GM18526 (cell line): Measurements from ENCODE around the gene LDAH.

ENCODE experiments used
- POLR2A ChIP-seq: IDR thresholded peaks from 3 replicates; pipeline ENCODE4 v1.6.1; 2011; ENCODE audit not compliant: insufficient read length; ENCODE audit errors: extremely low read depth

LDAH gene

DNA sequence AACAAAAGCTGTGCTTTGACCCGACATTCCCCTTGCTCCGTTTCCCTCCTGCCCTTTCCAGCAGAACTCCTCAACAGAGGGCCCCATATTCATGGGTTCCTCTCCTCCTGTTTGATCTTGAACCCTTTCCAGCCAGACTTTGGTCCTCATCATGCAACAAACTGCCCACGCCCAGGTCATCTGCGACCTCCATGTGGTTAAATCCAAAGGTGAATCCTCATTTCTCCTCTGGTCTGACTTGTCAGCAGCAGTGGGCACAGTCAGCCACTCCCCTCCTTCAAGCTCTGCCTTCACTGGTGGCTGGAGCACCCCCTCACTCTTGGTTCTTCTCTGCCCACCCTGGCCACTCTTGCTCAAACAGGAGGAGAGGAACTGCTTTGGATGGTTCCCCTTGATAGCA is 174.7 kb downstream of the LDAH start:
- TF ChIP-seq POLR2A = no peak

DNA sequence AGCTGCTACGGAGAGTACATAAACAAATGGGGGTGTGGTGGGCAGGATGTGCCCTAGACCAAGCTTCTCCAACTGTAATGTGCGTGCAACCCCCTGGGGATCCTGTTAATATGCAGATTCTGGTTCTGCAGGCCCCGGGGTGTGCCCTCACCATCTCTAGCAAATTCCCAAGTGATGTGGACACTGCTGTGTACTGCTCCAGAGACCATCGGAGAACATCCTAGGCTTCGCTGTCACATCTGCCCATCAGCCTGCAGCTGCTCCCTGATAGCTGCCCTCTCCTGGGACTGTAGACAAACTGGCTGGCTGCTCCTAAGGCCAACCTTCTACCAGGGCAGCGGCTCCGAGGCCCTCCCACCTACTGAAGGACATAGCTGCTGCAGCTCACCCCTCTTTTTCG is 175.2 kb downstream of the LDAH start:
- no peak for TF ChIP-seq POLR2A

GRCh38 chr2:20647211-20647610 is 175.7 kb downstream of the LDAH start:
- TF ChIP-seq POLR2A = no peak

DNA sequence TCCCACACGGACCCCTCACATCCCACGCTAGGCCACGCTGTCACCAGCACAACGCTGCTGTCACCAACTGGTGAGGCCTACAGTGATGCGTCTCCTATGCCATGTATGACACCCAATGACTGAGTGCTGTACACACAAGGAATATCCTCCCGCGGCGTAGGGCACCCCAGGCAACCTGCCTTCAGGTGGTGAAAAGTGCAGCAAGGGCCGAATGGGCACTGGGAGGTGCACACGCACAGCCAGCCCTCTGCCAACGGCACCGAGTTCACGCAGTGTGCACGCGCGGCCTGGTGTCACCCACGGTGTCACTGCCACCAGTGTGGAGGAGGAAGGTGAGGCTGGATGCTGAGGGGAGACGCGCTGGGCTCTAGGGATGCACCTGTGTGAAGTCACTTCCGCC is 176.5 kb downstream of the LDAH start:
- TF ChIP-seq POLR2A = no peak

DNA sequence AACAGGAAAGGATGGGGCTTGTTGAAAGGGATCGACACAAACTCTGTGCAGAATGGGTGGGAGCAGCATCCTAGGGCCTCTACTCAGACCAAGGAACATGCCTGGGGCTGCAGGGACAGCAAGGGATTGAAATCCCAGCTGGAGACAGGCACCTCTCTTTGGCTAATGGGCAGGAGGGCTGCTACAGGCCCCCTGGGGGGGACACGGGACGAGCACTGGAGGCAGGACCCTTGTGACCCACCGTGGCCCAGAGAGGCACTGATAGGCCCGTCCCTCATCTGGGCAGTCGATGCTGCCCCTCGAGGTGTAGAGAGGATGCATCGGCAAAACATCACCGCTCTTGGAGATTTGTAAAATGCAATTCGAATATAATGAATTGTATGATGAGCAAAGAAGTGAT is 177.1 kb downstream of the LDAH start:
- no peak for TF ChIP-seq POLR2A

GRCh38 chr2:20645301-20645701 is 177.6 kb downstream of the LDAH start:
- no peak for TF ChIP-seq POLR2A

- TF ChIP-seq POLR2A = no peak
These were observed 179.1 kb downstream of the LDAH start for GRCh38 chr2:20643826-20644225.

DNA sequence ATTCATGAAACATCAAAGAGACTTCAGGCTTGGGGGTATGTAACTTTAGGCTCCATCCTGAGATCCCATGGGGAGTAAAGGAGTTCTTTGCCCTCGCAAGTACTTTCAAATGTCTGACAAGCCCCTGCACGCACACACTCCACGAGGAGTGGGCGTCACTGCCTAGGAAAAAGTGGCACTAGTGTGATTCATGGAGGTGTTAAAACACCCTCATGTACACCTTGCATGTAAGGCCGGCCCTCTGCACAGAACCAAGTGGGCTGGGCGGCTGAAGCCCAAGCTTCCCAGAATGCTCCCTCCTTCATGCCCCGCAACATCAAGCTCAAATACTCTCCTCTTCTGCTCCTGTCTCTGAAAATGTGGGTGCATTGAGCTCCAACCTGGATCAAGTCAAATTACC is 179.8 kb downstream of the LDAH start:
- no peak for TF ChIP-seq POLR2A

DNA sequence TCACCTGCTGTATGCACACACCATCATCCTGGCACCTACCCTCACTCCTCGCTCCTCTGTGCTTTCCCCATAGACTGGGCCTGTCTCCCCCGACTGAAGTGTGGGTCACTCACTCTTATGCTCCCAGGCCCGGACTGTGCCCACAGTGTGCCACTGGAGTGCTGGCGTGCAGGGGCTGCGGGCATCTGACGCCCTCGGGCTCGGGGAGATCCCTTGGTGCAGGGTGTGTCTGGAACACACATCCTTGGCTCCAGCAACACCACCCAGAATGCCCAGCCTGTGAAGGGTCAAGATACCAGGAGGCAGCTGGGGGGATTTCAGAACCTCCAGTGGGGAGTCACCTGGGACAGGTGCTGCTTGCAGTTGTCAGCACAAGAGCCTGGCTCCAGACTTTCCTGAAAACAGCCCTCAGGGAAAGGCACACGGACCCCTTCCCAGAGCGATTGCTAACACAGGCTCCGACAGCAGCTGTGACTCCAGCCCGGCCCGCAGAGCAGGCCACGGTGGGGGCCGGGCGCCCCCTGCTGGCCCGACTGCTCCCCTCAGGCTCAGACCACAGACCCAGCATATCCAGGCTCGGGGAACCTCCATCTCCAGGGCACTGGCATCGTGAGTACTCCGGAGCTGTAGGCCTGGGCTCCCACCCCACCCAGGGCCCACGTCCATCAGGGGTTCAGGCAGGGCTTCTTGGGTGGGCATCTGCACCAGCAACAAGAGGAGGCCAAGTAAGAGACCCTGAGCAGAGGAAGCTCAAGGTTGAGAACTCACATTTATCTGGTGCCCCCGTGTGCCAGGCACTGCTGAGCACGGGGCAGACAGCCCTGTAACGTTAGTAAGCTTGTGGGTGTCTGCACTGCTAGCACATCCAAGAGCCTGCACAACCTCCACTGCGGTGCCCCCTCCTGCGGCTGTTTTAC is 180.6 kb downstream of the LDAH start:
- TF ChIP-seq POLR2A = no peak

DNA sequence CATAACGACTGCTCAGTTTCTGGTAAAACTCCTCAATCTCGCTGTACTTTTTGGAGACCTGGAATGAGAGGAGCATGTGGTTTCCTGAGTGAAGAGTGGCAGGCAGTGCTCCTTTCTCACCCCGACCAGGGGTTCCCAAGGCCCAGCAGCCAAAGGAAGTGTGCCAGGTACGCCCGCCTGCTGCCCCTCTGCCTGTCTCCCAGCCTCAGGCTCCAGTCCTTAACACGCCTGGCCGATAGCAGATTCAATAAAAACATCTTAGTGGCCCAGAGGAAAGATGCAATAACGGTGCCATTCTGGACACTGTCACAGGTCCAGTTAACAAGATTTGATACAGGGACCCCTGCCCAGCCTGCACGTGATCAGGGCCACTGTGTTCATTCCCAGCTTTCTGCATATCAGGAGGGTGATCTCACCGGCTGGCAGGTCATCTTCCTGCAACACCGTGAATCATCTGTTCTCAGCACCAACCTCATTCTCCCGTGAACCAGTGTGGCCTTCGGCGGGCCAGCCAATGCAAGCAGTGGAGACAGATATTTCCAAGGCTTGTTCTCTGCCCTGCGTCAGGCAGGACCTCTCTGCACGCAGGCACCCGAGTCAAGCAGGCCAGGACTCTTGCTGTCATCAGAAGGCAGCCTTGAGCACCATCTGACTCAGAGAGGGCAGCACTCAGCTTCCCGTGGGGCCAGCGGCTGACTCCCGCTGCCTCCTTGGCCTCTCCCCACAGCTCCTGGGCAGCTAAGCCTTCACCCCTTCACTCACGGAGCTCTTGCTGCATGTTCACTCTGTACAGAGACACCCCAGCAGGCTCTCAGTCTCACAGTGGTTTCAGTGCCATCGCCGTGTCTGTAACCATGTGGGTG is 181.5 kb downstream of the LDAH start:
- TF ChIP-seq POLR2A = no peak

GRCh38 chr2:20640411-20641122 is 182.3 kb downstream of the LDAH start:
- no peak for TF ChIP-seq POLR2A

DNA sequence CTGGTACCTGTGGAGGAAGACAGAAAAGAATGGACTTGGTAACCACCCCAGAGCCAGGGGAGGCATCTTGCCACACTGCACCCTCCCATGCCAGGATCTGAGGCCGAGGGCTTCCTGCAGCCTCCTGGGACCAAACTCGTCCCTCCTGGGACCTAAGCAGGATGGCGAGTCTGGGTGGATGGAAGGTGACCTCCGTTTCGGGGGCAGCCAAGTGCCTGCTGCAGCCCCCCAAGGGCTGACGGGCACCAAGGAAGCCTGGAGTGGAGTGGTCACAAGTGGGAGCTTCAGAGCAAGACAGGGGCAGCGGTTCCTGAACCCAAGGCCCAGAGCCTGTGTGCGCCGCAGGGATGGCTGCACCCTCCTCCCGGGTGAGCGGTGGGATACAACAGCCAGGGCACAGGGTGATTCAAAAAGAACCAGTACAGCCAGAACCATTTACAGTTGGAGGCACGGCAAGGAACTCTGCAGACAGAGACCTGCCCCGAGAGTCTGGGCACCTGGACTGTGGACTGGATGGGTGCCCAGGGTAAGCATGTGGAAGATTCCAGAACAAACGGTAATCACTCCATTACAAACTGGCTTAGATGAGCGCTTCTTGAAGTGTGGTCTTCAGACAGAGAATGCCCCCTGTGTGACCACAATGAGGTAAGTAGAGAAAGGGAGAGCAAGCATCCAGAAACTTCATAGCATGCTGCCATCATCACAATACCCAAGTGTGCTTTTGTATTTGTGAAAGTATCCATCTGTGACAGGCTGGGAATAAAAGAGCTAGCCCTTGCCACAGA is 184.1 kb downstream of the LDAH start:
- TF ChIP-seq POLR2A = no peak

- no peak for TF ChIP-seq POLR2A
These were observed 184.9 kb downstream of the LDAH start for GRCh38 chr2:20638014-20638413.

- TF ChIP-seq POLR2A = no peak
These were observed 185.8 kb downstream of the LDAH start for GRCh38 chr2:20637147-20637546.
